ENCODE results near the gene TMEM63A. TPM values are rescaled to one million over a fixed set of nuclear protein-coding genes. Genes with fewer than 3 reads are reported as not detected.

TMEM63A gene
- polyA plus RNA-seq, 1 of the 3 experiments (the other 2 are of a cell fraction) = 13.5 TPM

- TF ChIP-seq FOSL2 (IDR thresholded peaks at IDR 0.05; ENCODE audit: borderline replicate concordance, low read depth) (no peak), MEF2A (IDR thresholded peaks at IDR 0.05; ENCODE audit: borderline replicate concordance, low read depth) (no peak)
Observed at GRCh38 chr1:225879521-225880221, 2.5 kb downstream of the TMEM63A start (continued).

DNA sequence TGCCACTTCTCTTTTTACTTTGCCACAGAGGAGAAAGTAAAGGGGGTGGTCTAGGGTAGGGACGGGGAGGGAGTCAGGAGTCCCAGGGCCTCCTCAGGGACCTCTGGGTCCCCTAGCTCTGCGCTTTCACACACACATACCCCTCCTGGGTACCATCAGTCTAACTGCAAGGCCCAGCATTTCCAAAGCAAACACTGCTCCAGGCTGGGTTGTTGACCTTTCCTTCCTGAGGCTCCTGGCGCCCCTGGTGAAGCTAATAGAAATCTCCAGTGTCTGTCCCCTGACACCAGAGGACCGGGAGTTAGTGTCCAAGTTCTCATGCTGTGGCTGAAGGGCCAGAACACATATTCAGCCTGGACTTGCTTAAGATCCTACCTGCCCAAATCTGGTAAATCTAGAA is 3.9 kb downstream of the TMEM63A start:
- H3F3A ChIP-seq (replicated peaks; ENCODE audit: insufficient read depth) = peaks cover 4% of the 10 kb centered on the region
- POLR2A ChIA-PET = interaction anchor here (0.5 kb wide), 1 partner anchor 22 kb away, joined by 3 read pairs; no protein-coding TSS in a partner anchor
- peaks cover 7% of the 10 kb centered on the region; the same call in 1 of the 2 replicates for H3K79me2 ChIP-seq (ENCODE audit: insufficient read depth)
- CTCF ChIA-PET = interaction anchor here (0.9 to 3.0 kb wide), 9 partner anchors 11 to 404 kb away, joined by 3 to 14 read pairs (median 5); partner anchors contain the start of gene LEFTY1
- no peaks in the 10 kb centered on the region for H3K27me3 ChIP-seq (ENCODE audit: insufficient read depth)
- no peak overlapping the region for H2AFZ ChIP-seq (ENCODE audit: low read depth)
- peaks cover 0 to 5% of the 10 kb centered on the region in 2 experiments for H3K36me3 ChIP-seq (replicated peaks in 1 of 2; ENCODE audit: control insufficient read depth in 1 of 2, insufficient read depth in 2 of 2, low read length in 1 of 2)
- peaks cover 0 to 34% of the 10 kb centered on the region in 2 experiments; a peak in 1 of 4 replicates for H3K4me1 ChIP-seq (ENCODE audit: control insufficient read depth in 1 of 2, insufficient read depth in 2 of 2, low read depth in 1 of 2, low read length in 1 of 2)
- no peak overlapping the region for H3K4me3 ChIP-seq (ENCODE audit: low read depth in 2 of 2, low read length in 1 of 2)
- no peak for TF ChIP-seq YY1 (IDR thresholded peaks at IDR 0.05; ENCODE audit: low read depth)
- TF ChIP-seq EP300 (IDR thresholded peaks at IDR 0.05; ENCODE audit: borderline replicate concordance in 1 of 2, low read depth in 1 of 2, low read length in 1 of 2) = no peak
- no peak for TF ChIP-seq TEAD4 (IDR thresholded peaks at IDR 0.05; ENCODE audit: borderline replicate concordance, insufficient read depth)
- TF ChIP-seq, protein P1, sequence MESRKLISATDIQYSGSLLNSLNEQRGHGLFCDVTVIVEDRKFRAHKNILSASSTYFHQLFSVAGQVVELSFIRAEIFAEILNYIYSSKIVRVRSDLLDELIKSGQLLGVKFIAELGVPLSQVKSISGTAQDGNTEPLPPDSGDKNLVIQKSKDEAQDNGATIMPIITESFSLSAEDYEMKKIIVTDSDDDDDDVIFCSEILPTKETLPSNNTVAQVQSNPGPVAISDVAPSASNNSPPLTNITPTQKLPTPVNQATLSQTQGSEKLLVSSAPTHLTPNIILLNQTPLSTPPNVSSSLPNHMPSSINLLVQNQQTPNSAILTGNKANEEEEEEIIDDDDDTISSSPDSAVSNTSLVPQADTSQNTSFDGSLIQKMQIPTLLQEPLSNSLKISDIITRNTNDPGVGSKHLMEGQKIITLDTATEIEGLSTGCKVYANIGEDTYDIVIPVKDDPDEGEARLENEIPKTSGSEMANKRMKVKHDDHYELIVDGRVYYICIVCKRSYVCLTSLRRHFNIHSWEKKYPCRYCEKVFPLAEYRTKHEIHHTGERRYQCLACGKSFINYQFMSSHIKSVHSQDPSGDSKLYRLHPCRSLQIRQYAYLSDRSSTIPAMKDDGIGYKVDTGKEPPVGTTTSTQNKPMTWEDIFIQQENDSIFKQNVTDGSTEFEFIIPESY (IDR thresholded peaks at IDR 0.05; ENCODE audit: borderline replicate concordance, low read depth) = no peak
- no peak for TF ChIP-seq SIN3A (IDR thresholded peaks at IDR 0.05; ENCODE audit: borderline replicate concordance, low read depth, low read length)
- no peak for TF ChIP-seq MAX (IDR thresholded peaks at IDR 0.05; ENCODE audit: low read depth)
- TF ChIP-seq RXRA (IDR thresholded peaks at IDR 0.05; ENCODE audit: borderline replicate concordance, low read depth) = no peak
- H3K4me2 ChIP-seq = no peak overlapping the region
- no peaks in the 10 kb centered on the region for H3K9me2 ChIP-seq
- no peak overlapping the region for H3K9ac ChIP-seq
- H4K20me1 ChIP-seq (ENCODE audit: insufficient read depth) = no peaks in the 10 kb centered on the region
- no peak overlapping the region for H3K27ac ChIP-seq (ENCODE audit: low read depth in 2 of 2, low read length in 1 of 2)
- H3K9me3 ChIP-seq = no peaks in the 10 kb centered on the region
- DNase-seq = no peak
- 88% methylated on average over 3 of the region's 4 CpGs for WGBS (ENCODE audit: low lambda C conversion rate)

DNA sequence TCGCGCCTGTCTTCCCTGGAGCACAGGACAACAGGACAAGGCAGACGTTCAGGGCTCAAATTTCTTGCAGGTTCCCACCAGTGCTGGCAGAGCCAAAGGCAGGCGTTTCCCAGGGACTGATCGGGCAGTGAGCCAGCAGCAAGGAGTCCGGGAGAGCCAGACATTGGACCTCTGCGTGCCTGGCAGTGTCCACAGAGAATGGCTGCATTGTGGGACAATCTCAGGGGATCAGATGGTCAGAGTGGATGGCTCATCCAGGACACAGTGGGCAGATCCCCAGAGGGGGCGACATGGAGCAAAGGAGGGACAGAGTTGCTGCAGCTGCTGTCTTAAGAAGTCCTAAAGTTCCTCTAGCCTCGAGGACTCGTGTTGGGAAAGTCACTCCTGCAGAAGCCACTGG is 4.6 kb downstream of the TMEM63A start:
- H3K9me2 ChIP-seq = no peaks in the 10 kb centered on the region
- H4K20me1 ChIP-seq (ENCODE audit: insufficient read depth) = no peaks in the 10 kb centered on the region
- peaks cover 0 to 6% of the 10 kb centered on the region in 2 experiments for H3K36me3 ChIP-seq (replicated peaks in 1 of 2; ENCODE audit: control insufficient read depth in 1 of 2, insufficient read depth in 2 of 2, low read length in 1 of 2)
- no peak overlapping the region for H3K4me3 ChIP-seq (ENCODE audit: low read depth in 2 of 2, low read length in 1 of 2)
- ChIA-PET POLR2A (interaction anchor here (0.5 kb wide), 1 partner anchor 21 kb away, joined by 3 read pairs; no protein-coding TSS in a partner anchor), CTCF (interaction anchor here (0.7 to 3.0 kb wide), 16 partner anchors 11 to 1016 kb away, joined by 3 to 14 read pairs (median 4); partner anchors contain the start of genes LEFTY1 and LEFTY2)
- no peaks in the 10 kb centered on the region for H3K27me3 ChIP-seq (ENCODE audit: insufficient read depth)
- no peak overlapping the region for H2AFZ ChIP-seq (ENCODE audit: low read depth)
- no peaks in the 10 kb centered on the region for H3K9me3 ChIP-seq
- peak; percentile 77 for DNase-seq
- H3K79me2 ChIP-seq (ENCODE audit: insufficient read depth) = peaks cover 7% of the 10 kb centered on the region; the same call in 1 of the 2 replicates
- no peak overlapping the region for H3K9ac ChIP-seq
- H3F3A ChIP-seq (replicated peaks; ENCODE audit: insufficient read depth) = peaks cover 4% of the 10 kb centered on the region
- no peak overlapping the region for H3K4me2 ChIP-seq
- no peak overlapping the region for H3K27ac ChIP-seq (ENCODE audit: low read depth in 2 of 2, low read length in 1 of 2)
- TF ChIP-seq RAD21 (IDR thresholded peaks at IDR 0.05; ENCODE audit: low read length) (peak; percentile 42), SMC3 (IDR thresholded peaks at IDR 0.05; ENCODE audit: low read depth, low read length) (peak; percentile 39; the same call in 1 of the 2 replicates), PBX3 (IDR thresholded peaks at IDR 0.05) (no peak), CTCF (IDR thresholded peaks at IDR 0.05) (peak; percentile 60)
- WGBS (ENCODE audit: low lambda C conversion rate) = 39% methylated on average over 6 of the region's 10 CpGs
- peaks cover 0 to 34% of the 10 kb centered on the region in 2 experiments; a peak in 1 of 4 replicates for H3K4me1 ChIP-seq (ENCODE audit: control insufficient read depth in 1 of 2, insufficient read depth in 2 of 2, low read depth in 1 of 2, low read length in 1 of 2)

Data from SK-N-SH (cell line).